Endothelial cell of umbilical vein (primary cell): ENCODE data around the gene TMEM207.

Source experiments
- EZH2 ChIP-seq: IDR thresholded peaks from 2 replicates; pipeline ENCODE4 v1.6.1; 2012; ENCODE audit warnings: borderline replicate concordance, low read depth, mild to moderate bottlenecking, moderate library complexity, low read length, inconsistent platforms; ENCODE audit not compliant: severe bottlenecking
- GATA2 ChIP-seq: IDR thresholded peaks from 2 replicates; pipeline ENCODE4 v1.7.0; 2011; ENCODE audit warnings: low read depth, mild to moderate bottlenecking, moderate library complexity, mixed read lengths, low read length; ENCODE audit not compliant: insufficient read length, insufficient read depth
- JUN ChIP-seq: IDR thresholded peaks from 2 replicates; pipeline ENCODE4 v1.6.1; 2011; ENCODE audit warnings: borderline replicate concordance, low read depth; ENCODE audit not compliant: insufficient read length, insufficient read depth
- MAX ChIP-seq: IDR thresholded peaks from 2 replicates; pipeline ENCODE4 v1.6.1; 2011; ENCODE audit not compliant: insufficient read depth, insufficient read length
- POLR2A ChIP-seq: IDR thresholded peaks from 2 replicates; pipeline ENCODE4 v1.6.1; 2012; ENCODE audit warnings: low read depth, mild to moderate bottlenecking, control low read depth, low read length
- POLR2AphosphoS5 ChIP-seq: IDR thresholded peaks from 2 replicates; pipeline ENCODE4 v1.6.1; 2012; ENCODE audit warnings: low read depth, mild to moderate bottlenecking, control low read depth, low read length, moderate library complexity; ENCODE audit not compliant: insufficient read depth
- TF ChIP-seq, protein P1 (sequence below), 2 donors: IDR thresholded peaks; 1 replicate in 1 of 2; 2 replicates in 1 of 2; pipeline ENCODE4 v1.5.1; 2011; ENCODE audit warnings: low read length in 2 of 2, mild to moderate bottlenecking in 2 of 2, moderate library complexity in 2 of 2, control low read depth in 1 of 2, inconsistent platforms in 1 of 2, low read depth in 1 of 2; ENCODE audit not compliant: insufficient read depth in 1 of 2; ENCODE audit errors: extremely low read depth in 1 of 2

GRCh38 chr3:190426806-190427507, 22.7 kb downstream of the TMEM207 start:
- TF ChIP-seq EZH2 (no peak), JUN (no peak), POLR2A (no peak), POLR2AphosphoS5 (no peak), GATA2 (no peak), MAX (no peak)
- TF ChIP-seq, protein P1, sequence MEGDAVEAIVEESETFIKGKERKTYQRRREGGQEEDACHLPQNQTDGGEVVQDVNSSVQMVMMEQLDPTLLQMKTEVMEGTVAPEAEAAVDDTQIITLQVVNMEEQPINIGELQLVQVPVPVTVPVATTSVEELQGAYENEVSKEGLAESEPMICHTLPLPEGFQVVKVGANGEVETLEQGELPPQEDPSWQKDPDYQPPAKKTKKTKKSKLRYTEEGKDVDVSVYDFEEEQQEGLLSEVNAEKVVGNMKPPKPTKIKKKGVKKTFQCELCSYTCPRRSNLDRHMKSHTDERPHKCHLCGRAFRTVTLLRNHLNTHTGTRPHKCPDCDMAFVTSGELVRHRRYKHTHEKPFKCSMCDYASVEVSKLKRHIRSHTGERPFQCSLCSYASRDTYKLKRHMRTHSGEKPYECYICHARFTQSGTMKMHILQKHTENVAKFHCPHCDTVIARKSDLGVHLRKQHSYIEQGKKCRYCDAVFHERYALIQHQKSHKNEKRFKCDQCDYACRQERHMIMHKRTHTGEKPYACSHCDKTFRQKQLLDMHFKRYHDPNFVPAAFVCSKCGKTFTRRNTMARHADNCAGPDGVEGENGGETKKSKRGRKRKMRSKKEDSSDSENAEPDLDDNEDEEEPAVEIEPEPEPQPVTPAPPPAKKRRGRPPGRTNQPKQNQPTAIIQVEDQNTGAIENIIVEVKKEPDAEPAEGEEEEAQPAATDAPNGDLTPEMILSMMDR (IDR thresholded peaks at IDR 0.05; ENCODE audit: extremely low read depth in 1 of 2, insufficient read depth in 1 of 2, low read depth in 1 of 2, low read length in 2 of 2): no peak
